HG03108 (cell line): Measurements from ENCODE around the gene CTSF.
"Not testable (repeated sequence)": the region's sequence is repeated elsewhere in the genome, so short reads cannot be mapped to it uniquely, and the experiment has no call there.

ENCODE experiments used
- ATAC-seq: cut with Tn5 transposase; IDR thresholded peaks from one replicate; pipeline ENCODE4 v1.9.1; 2021; ENCODE audit warnings: moderate library complexity; ENCODE audit not compliant: unreplicated experiment

Gene CTSF

DNA sequence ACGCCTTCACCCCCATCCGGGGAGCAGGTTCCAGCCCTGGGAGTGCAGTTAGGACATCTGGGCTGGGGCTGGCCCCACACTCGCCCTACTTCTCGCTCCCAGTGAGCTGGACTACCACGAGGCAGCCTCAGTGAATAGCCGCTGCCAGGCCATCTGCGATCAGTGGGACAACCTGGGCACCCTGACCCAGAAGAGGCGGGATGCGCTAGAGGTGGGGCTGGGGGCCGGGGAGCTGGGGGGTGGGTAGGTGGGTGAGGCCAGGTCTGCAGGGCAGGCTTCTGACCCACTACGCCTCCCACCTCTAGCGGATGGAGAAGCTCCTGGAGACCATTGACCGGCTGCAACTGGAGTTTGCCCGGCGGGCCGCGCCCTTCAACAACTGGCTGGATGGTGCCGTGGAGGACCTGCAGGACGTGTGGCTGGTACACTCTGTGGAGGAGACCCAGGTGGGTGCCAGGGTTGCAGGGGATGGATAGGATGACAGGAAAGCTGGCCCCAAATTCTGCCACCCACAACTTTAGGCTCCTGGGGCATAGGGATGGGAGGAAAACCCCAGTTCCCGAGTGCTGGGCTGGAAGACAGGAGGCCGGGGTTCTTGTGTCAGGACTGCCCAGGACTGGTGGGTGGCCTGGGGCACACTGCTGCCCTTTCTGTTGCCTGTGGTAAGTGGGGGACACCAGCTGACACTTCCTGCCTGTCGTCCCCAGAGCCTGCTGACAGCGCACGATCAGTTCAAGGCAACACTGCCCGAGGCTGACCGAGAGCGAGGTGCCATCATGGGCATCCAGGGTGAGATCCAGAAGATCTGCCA is 8.3 kb downstream of the CTSF start:
- no peak for ATAC-seq

DNA sequence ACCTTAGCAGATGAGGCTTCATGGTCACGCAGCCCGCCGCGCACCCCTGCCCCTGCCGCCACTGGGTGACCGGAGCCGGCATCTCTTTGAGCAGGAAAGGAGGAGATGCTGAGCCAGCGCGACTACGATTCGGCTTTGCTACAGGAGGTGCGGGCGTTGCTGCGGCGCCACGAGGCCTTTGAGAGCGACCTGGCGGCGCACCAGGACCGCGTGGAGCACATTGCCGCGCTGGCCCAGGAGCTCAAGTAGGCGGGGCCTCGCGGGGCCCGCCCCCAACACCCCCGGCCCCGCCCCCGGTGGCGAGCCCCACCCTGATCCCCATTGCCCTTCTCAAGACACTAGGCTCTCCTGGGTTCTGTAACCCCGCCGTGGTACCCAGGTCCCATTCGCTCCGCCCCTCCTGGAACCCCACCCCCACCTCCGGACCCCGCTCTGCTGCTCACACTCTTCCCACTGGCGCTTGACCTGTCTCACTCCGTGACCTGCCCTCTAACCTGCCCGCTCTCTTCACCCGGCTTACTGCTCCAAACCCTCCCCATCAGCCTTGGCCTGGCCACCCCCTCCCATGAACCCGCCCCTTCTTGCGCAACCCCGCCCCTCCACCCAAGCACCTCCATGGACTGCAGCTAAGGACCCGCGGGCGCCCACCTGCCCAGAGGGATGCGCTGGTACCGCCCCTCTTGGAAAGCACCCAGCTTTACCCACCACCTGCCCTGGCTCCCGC is 9.1 kb downstream of the CTSF start:
- ATAC-seq: no peak

- no peak for ATAC-seq
Observed at GRCh38 chr11:66557733-66558326, 10.6 kb downstream of the CTSF start.

DNA sequence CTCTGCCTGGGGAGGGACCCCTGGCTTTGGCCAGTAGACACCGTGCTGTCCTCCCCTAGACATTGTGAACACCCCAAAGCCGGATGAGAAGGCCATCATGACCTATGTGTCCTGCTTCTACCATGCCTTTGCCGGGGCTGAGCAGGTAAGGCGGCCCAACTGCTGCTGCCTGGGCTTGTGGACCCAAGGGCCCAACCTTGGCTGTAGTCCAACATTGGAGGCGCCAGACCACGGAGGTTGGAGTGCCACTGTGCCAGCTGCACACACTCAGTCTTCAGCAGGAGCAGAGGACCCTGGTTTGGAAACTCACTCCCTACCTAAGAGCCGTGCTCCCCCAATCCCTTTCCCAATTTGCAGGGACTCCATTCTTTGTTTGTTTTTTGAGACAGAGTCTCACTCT is 12.3 kb downstream of the CTSF start:
- no peak for ATAC-seq

DNA sequence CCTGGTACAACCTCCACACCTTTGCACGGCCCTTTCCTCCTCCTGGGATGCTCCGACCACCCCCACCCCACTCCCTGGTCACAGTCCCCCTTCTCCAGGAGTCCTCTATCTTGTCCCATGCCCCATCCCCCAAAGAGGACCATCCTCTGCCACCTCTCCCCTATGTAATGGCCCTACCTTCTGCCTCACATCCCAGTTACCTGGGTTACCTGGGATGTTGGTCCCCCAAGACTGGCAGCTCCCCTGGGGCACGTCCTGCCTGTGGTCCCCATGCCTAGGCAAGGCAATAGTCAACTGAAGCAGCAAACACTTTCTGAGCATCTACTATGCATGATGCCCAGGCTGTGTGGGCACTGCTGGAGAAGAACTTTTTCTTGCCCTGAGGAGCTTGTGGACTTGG is 13.0 kb downstream of the CTSF start:
- no peak for ATAC-seq

- no peak for ATAC-seq
Observed at GRCh38 chr11:66554602-66555001, 13.8 kb downstream of the CTSF start.

DNA sequence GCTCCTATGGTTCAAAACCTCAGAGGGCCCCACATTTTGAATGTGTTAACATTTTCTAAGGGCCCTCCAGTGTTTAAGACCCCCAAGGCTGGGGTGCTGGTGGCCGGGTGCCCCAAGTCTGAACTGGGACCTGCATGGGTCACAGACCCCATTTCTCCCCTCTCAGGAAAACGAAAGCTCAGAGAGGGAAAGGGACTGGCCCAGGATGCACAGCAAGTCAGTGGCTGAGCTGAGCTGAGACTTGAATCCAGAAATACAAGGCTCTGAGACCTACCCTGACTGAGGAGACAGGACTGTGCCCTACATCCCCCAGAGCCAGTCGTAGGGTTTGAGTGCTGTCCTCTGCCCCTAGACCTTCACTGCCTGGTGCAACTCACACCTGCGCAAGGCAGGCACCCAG is 17.5 kb downstream of the CTSF start:
- no peak for ATAC-seq

DNA sequence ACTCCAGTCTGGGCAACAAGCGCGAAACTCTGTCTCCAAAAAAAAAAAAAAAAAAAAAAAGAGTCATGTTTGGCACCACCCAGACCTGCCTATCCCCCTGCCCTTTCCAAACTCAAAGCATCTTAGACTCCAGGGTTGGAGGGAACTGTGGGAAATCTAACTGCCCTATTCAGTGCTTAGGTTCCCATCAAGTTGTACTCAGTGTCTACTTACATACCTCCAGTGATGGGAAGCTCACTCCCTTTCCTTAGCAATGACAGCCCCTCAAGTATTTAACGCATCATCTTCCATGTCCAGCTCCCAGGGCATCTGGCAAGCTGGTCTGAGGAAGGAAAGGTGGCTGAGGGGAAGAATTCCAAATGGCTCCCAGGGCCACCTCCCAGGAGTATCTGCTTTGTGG is 18.7 kb downstream of the CTSF start:
- no peak for ATAC-seq

GRCh38 chr11:66548774-66549630 is 19.4 kb downstream of the CTSF start:
- no peak for ATAC-seq

GRCh38 chr11:66548041-66548440 is 20.4 kb downstream of the CTSF start:
- no peak for ATAC-seq

- no peak for ATAC-seq
Observed at GRCh38 chr11:66547662-66548009, 20.8 kb downstream of the CTSF start.

GRCh38 chr11:66546966-66547661 is 21.3 kb downstream of the CTSF start:
- ATAC-seq: no peak

DNA sequence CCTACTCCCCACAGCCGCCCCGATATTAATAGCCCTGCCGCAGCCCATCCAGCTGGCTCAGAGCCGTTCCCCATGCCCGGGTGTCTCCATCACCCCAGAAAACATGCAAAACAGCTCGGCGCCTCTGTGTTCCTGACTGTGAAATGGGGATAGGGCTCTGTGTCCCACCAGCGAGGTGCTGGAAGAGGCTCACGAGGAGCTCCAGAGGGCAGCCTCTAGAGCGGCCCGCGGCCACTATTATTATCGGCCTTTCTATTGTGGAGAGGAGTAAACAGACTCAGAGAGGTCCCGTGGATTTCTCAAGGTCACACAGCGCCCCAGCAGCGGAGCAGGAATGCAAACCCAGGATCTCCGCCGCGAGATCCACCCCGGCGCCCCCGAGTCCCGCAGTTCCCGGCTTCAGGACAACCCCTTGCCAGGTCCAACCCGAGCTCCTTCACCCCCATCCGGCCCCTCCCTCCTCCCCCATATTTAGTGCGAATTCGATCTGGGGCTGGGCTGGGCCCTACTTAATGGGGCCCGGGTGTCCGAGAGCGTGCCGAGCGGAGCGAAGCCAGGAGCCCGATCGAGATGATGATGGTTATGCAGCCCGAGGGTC is 21.9 kb downstream of the CTSF start, which contains the start of gene ACTN3:
TSS of gene ACTN3 (plus strand) at position 536 of the 598 bp plus-strand sequence. CDS start at position 571, 35 bp downstream.
- no peak for ATAC-seq

DNA sequence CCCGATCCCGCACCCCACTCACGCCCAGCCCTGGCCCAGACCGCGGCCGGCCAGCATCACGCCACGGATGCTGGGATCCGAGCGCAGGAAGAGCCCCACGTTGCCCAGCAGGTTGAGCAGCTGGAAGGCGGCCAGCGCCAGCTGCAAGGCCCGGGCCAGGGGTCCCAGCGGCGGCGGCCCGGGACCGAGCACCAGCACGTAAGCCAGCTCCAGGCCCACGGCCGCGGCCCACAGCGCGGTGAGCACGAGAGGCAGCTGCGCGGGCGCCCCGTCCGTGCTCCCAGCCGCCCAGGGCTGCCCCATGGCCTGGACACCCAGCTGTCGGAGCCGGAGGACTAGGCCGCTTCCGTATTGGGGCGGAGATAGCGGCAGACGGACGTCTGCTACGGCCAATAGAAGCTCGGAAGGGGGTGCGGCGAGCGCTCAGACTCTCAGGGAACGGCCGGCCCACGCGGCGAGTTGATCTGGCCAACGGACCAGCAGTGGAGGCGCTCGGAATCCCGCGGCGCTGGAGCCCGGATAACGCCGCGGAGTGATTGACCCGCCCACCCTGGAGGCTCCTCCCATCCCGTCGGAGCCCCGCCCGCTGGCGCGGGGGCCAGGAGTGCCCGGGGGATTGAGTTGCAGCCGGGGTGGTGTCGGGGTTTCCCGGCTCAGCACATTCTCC is 22.6 kb downstream of the CTSF start, which contains the start of gene ZDHHC24:
TSS of gene ZDHHC24 (minus strand) at position 348 of the 667 bp plus-strand sequence. CDS start at position 303, 45 bp downstream.
- ATAC-seq: peak; percentile 84

DNA sequence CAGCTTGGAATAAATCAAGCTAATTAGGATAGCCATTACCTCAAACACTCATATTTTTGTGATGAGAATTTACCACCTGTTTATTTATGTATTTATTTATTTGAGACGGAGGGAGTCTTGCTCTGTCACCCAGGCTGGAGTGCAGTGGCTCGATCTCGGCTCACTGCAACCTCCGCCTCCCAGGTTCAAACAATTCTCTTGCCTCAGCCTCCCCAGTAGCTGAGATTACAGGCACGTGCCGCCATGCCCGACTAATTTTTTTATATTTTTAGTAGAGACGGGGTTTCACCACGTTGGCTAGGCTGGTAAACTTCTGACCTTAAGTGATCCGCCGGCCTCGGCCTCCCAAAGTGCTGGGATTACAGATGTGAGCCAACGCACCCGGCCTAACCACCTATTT is 23.5 kb downstream of the CTSF start:
- ATAC-seq: not testable (repeated sequence)

DNA sequence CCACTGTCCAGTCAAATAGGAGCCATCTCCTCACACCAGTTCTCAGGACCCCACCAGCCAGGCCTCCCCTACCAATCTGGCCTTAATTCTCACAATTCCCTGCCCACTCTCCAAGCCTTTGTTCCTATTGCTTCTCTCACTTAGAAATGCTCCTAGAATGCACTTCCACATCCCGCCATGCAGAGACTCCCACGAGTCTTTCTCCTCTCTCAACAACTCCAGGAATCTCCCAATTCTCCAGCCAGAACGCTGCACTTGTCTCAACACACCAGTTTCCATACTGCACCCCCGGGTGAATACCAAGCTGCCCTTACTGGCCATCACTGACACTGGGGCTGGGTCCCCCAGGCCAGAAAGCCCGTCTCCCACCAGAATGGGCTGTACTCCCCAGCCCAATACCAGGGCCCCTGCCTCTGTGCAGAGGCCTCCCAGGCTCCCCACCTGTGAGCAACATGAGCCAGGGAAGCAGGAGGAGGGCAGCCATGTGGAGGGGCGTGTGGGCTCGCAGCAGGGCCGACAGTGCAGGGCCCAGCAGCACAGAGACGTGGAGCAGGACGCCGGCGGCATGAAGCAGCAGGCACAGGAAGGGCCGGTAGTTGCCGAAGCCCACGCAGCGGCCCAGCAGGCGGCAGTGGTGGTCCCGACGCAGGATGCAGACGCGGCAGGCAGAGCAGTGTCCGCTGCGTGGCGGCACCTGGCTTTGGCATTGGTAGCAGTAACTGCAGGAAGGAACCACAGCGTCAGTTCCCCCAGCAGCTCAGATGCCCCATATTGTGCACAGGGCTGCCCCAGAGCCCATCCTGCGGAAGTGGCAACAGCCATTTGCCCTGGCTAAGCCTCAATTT is 24.9 kb downstream of the CTSF start:
- ATAC-seq: peak; percentile 42

DNA sequence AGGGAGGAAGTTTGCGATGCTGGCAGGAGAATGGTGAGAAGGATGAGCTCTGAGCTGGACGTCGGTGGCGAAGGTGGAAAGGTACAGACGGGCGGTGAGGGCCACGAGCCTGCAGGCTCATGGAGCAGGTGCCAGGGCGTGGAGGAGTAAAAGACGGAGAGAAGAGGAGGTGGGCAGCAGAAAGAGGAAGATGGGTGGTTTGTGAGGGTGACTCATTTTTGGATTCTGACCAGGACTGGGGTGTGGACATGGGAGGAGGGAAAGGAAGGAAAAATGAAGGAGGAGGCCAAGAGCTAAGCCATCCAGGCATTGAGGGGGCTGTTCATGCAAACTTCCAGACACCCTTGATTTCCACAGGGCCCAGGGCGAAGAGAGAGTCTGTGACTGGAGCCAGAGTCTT is 26.0 kb downstream of the CTSF start:
- ATAC-seq: no peak

- ATAC-seq: no peak
Observed at GRCh38 chr11:66541892-66542291, 26.5 kb downstream of the CTSF start.
